ENCODE results near the gene CCL24.
"Not testable (repeated sequence)": the region's sequence is repeated elsewhere in the genome, so short reads cannot be mapped to it uniquely, and the experiment has no call there.

Gene CCL24, protein sequence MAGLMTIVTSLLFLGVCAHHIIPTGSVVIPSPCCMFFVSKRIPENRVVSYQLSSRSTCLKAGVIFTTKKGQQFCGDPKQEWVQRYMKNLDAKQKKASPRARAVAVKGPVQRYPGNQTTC

DNA sequence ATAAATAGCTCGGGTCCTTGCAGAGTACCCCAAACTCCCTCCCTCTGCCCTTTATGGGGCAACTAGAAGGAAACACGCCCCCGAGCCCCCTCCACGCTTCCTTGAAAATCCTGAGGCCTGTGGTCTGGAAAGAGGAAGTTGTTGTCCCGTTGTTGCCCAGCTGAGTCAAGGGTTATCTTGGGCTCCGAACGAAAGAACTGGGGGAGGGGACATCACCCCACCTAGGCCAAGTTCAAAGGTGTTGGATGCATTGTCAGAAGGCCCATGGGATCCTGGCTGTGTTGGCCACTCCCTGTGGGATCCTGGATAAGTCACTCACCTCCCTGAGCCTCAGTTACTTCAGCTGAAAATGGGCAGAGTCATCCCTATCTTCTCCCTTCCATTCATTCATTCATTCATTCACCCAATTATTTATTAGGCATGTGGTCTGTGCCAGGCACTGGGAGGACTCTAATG lies at the start of gene CCL24:
CCL24 (minus strand) TSS at position 26 of the 456 bp plus-strand sequence. CDS start 91 bp downstream, outside the sequence.
- DNase-seq (ENCODE audit: low read depth in 2 of 2), result no peak

- DNase-seq (ENCODE audit: low read depth in 2 of 2), result no peak
Measured at GRCh38 chr7:75861636-75862035, 48.0 kb upstream of the CCL24 start.

DNA sequence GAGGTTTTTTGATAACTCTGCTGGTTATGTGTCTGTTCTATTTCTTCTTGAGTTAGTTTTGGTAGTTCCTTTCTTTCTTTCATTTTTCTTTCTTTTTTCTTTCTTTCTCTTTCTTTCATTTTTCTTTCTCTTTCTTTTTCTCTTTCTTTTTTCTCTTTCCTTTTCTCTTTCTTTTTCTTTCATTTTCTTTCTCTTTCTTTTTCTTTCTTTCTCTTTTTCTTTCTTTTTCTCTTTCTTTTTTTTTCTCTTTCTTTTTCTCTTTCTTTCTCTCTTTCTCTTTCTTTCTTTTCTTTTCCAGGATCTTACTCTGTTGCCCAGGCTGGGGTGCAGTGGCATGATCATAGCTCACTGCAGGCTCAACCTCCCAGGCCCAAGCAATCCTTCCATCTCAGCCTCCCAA lies 44.8 kb upstream of the CCL24 start:
- no peak for DNase-seq (ENCODE audit: low read depth in 2 of 2)

GRCh38 chr7:75856536-75856935 lies 42.9 kb upstream of the CCL24 start:
- no peak for DNase-seq (ENCODE audit: low read depth in 2 of 2)

DNA sequence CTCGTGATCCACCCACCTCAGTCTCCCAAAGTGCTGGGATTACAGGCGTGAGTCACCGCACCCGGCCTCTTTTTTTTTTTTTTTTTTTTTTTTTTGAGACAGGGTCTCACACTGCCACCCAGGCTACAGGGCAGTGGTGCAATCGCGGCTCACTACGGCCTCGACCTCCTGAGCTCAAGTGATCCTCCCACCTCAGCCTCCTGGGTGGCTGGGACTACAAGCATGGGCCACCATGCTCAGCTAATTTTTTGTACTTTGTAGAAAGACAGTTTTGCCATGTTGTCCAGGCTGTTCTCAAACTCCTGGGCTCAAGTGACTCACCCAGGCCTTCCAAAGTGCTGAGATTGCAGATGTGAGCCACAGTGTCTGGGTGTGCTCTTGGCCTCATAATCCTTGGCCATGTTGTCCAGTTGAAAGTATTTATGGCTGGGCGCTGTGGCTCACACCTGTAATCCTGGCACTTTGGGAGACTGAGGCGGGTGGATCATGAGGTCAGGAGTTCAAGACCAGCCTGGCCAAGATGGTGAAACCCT lies 41.3 kb upstream of the CCL24 start:
- not testable (repeated sequence) for DNase-seq (ENCODE audit: low read depth in 2 of 2)

DNA sequence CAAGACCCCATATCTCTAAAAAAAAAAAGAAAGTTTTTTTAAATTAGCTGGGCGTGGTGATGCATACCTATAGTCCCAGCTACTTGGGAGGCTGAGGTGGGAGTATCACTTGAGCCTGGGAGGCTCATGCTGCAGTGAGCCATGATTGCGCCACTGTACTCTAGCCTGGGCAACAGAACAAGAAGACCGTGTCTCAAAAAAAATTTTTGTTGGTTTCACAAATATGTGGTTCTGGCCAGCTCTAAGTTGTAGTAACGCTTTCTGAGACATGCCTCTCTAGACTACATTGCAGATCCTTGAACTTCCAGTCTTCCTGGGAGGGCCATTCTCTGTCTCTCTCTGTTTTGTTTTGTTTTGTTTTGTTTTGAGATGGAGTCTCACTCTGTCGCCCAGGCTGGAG lies 40.6 kb upstream of the CCL24 start:
- DNase-seq (ENCODE audit: low read depth in 2 of 2), result no peak

DNA sequence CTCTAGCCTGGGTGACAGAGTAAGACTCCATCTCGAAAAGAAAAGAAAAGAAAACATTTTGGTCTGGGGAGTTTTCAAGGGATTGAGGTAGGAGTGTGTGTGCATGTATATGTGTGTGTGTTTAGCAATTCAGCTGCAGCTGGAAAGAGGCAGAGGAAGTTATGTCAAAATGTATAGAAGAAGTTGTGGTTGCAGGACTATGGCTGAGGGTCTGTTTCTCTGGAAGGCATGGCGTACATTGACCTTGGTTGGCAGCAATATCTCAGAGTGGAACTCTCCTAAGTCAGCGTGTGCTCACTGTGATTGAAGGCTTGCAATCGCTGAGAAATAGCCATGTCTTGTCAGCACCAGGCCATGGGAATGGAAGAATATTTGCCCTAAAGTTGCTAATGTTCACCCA lies 36.6 kb upstream of the CCL24 start:
- no peak for DNase-seq (ENCODE audit: low read depth in 2 of 2)

DNA sequence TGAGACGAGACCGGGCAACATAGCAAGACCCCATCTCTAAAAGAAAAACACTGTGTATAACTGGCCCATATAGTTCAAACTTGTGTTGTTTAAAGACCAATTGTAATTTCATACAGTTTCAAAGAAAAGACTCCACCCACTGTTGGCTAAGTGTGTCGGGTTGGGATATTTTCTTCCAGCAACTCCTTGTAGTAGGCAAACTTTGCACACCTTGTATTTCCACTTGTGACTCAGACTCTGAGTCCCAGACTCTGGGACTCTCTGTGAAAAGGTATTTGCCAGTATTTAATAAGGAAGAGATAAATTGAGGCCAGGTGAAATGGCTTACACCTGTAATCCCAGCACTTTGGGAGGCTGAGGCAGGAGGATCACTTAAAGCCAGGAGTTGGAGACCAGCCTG lies 36.0 kb upstream of the CCL24 start:
- no peak for DNase-seq (ENCODE audit: low read depth in 2 of 2)

DNA sequence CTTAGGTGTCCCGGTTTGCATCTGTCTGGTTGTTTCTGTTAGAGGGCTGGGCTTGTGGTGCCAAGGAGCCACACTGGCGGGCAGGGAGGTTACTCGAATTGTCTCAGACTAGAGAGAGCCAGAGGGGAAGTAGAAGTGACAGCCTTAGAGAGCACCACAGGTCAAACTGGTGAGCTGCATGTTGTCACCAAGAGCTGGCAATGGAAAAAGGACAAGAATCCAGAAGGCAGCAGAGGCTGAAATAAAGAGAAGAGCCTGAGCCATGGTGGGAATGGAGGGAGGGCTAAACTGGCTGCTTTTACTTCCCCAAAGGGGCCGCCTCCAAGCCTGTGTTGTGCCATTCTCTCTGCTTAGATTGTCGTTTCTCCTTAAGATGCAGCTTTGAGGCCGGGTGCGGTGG lies 34.1 kb upstream of the CCL24 start:
- DNase-seq (ENCODE audit: low read depth in 2 of 2), result no peak

- not testable (repeated sequence) for DNase-seq (ENCODE audit: low read depth in 2 of 2)
Measured at GRCh38 chr7:75845132-75845531, 31.5 kb upstream of the CCL24 start.

DNA sequence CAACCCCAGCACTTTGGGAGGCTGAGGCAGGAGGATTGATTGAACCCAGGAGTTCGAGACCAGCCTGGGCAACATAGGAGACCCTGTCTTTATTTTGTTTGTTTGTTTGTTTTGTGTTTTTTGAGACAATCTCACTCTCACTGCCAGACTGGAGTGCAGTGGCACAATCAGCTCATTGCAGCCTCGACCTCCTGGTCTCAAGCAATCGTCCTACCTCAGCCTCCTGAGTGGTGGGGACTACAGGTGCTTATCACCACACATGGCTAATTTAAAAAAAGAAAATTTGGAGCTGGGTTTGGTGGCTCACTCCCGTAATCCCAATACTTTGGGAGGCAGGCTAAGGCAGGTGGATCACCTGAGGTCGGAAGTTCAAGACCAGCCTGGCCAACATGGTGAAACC lies 30.6 kb upstream of the CCL24 start:
- no peak for DNase-seq (ENCODE audit: low read depth in 2 of 2)

DNA sequence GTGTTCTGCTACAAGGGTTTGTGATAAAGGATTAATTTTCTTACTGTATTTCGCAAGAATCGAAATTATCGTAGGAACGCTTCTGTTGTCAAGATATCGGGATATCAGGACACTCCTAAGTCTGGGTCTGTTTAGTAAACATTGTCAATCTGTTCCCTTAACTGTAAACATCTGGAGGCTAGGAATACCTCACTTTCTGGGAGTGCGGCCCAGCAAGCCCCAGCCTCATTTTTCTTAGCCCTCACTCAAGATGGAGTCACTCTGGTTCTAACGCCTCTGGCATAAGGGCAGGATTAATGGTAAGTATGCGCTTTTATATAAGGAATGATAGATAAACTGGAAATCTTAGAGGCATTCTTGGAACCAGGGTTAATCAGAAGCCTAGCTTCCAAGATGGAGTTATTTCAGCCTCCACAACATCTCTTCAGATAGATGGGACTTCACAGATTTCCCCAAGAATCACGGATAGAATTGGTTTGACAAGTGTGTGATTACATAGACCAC lies 30.1 kb upstream of the CCL24 start:
- DNase-seq (ENCODE audit: low read depth in 2 of 2), result no peak

DNA sequence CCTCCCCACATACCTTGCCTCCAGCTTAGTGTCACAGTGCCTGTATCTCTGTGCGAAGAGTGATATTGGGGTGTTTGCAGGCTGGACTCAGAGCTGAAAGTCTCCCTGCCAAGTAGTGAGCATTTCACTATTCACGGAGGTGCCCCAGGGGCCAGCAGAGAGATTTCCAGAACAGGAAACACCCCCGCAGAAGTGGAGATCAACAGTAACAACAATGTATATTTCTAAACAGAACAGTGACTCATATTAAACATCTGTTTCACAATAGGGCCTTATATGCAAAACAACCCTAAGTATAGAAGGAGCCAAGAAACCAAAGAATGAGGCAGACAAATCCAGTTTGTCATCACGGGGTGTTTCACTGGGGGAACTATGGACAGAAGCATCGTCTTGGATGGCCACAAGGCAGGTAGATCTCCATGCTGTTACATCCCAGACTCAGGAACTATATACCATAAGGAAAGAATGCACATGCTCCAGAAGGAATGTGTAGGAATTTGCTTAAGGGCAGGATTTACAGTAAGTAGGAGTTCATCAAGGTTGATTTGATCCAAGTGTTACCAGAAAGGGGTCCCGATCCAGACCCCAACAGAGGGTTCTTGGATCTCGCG lies 29.3 kb upstream of the CCL24 start:
- peak; percentile 73 to 77 for DNase-seq (ENCODE audit: low read depth in 2 of 2)

GRCh38 chr7:75840029-75840428 lies 26.4 kb upstream of the CCL24 start:
- DNase-seq (ENCODE audit: low read depth in 2 of 2), result no peak

- DNase-seq (ENCODE audit: low read depth in 2 of 2), result not testable (repeated sequence)
Measured at GRCh38 chr7:75838281-75838930, 24.8 kb upstream of the CCL24 start.

DNA sequence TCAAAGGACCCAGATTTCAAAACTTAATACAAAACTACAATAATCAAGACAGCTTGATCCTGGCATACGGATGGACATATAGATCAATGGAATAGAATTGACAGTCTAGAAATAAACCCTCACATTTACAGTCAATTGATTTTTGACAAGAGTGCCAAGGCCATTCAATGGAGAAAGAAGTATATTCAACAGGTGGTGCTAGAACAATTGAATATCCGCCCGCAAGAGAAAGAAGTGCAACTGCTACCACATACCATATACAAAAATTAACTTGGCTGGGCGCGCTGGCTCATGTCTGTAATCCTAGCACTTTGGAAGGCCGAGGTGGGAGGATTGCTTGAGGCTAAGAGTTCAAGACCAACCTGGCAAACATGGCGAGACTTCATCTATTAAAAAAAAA lies 23.2 kb upstream of the CCL24 start:
- DNase-seq (ENCODE audit: low read depth in 2 of 2), result no peak

GRCh38 chr7:75835688-75836285 lies 22.2 kb upstream of the CCL24 start:
- no peak for DNase-seq (ENCODE audit: low read depth in 2 of 2)

DNA sequence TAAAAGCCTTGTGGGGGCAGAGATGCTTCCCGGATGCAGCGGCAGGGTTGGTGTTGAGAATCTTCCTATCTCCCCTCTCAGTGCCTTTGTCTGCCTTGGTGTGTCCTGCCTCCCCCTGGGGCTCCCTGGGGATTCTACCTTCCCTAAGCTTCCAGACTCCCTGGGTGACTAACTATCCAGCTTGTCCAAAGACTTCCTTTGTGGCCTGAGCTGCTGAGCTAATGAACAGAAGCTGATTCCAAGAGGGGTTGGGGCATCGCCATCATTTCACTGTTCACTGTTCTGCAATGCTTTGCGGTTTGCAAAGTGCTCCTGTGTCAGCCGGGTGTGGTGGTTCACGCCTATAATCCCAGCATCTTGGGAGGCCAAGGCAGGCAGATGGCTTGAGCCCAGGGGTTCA lies 20.1 kb upstream of the CCL24 start:
- DNase-seq (ENCODE audit: low read depth in 2 of 2), result not testable (repeated sequence)

DNA sequence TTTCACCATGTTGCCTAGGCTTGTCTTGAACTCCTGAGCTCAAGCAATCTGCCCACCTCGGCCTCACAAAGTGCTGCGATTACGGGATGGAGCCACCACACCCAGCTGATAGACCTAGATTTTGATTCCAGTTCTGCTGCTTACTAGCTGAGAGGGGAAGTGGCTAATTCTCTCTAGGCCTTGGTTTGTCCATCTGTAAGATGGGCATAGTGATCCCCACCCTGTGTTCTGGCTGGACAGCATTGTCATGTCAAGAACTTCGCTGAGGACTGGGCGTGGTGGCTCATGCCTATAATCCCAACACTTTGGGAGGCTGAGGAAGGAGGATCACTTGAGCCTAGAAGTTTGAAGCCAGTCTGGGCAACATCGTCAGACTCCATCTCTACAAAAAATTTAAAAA lies 17.4 kb upstream of the CCL24 start:
- no peak for DNase-seq (ENCODE audit: low read depth in 2 of 2)

DNA sequence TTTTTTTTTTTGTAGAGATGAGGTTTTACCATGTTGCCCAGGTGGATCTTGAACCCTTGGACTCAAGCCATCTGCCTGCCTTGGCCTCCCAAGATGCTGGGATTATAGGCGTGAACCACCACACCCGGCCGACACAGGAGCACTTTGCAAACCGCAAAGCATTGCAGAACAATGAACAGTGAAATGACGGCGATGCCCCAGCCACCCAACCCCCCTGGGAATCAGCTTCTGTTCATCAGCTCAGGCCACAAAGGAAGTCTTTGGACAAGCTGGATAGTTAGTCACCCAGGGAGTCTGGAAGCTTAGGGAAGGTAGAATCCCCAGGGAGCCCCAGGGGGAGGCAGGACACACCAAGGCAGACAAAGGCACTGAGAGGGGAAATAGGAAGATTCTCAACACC lies 16.1 kb upstream of the CCL24 start:
- DNase-seq (ENCODE audit: low read depth in 2 of 2), result not testable (repeated sequence)

- no peak for DNase-seq (ENCODE audit: low read depth in 2 of 2)
Measured at GRCh38 chr7:75823198-75823910, 9.7 kb upstream of the CCL24 start.

DNA sequence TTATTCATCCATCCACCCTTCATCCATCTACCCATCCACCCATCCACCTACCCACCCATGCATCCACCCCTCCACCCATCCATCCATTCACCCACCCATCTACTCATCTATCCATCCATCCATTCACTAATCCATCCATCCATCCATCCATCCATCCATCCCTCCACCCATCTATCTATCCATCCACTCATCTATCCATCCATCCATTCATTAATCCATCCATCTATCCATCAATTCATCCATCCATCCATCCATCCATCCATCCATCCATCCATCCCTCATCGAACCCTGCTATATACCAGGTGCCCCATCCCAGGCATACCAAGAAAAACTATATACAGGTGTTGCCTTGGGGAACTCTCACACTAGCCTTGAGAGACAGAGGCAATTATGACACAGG lies 7.1 kb upstream of the CCL24 start:
- DNase-seq (ENCODE audit: low read depth in 2 of 2), result no peak

Measured in fibroblast of skin of left quadriceps (primary cell).